HepG2 (cell line): ENCODE measurements around the gene PKDREJ. TPM values are rescaled to one million over a fixed set of nuclear protein-coding genes. Genes with fewer than 3 reads are reported as not detected.

ENCODE experiments used
- ATAC-seq: fragments of 200-7000 bp; cut with Tn5 transposase; 3 replicates; pipeline ENCODE4 v1.9.1; 2020; ENCODE audit warnings: mild to moderate bottlenecking, moderate library complexity
- BruUV-seq: library from RNA; stranded (reverse); fragments of 400-500 nt; replicated peaks from 2 replicates; lab custom pipeline; 2021; lab: Mats Ljungman, UMichigan
- CTCF ChIA-PET: fragments of 300-600 bp; formaldehyde crosslinking; extraction: SDS; loops from one replicate; lab custom pipeline; 2021; ENCODE audit warnings: low total read pairs, inconsistent platforms, low intra/inter-chr PET ratio; lab: Yijun Ruan, JAX
- POLR2A ChIA-PET: fragments of 350-600 bp; sonication (Branson Sonifier 250); formaldehyde crosslinking; loops from one replicate; lab custom pipeline; 2020; ENCODE audit warnings: antibody characterized with exemption, inconsistent platforms; lab: Yijun Ruan, JAX
- DNase-seq: peaks from one replicate; pipeline ENCODE4 v3.0.0-alpha.2; 2015; ENCODE audit warnings: low spot score
- FAIRE-seq: peaks from 3 replicates; lab custom pipeline; 2011; peaks lifted over from hg19 to GRCh38; lab: Jason Lieb, UNC
- H2AFZ ChIP-seq: one replicate; pipeline ENCODE4 v1.6.1; 2011; ENCODE audit warnings: low read length, inconsistent platforms
- H3K27ac ChIP-seq: fragments of 300-600 bp; 3 replicates; pipeline ENCODE4 v1.8.0; 2011; ENCODE audit warnings: mixed run types, mild to moderate bottlenecking, mixed read lengths, low read length, inconsistent platforms; ENCODE audit not compliant: insufficient read depth; ENCODE audit errors: extremely low read length
- H3K27me3 ChIP-seq, 2 experiments: fragments of 200-600 bp in 1 of 2; 2 replicates in 1 of 2; 3 replicates in 1 of 2; pipeline versions ENCODE4 v1.6.0 to v1.8.0; 2011; ENCODE audit warnings: low read length in 2 of 2, mild to moderate bottlenecking in 2 of 2, moderate library complexity in 2 of 2, inconsistent platforms in 1 of 2; ENCODE audit not compliant: insufficient read depth in 2 of 2, control insufficient read depth in 1 of 2
- H3K36me3 ChIP-seq, 2 experiments: fragments of 200-600 bp in 1 of 2; replicated peaks in 1 of 2; 2 replicates in 1 of 2; 3 replicates in 1 of 2; pipeline versions ENCODE4 v1.5.1 to v1.8.0; 2011; ENCODE audit warnings: low read length in 2 of 2, inconsistent platforms in 1 of 2; ENCODE audit not compliant: insufficient read depth in 2 of 2, control insufficient read depth in 1 of 2
- H3K4me1 ChIP-seq: 2 replicates; pipeline ENCODE4 v1.5.1; 2012; ENCODE audit warnings: low read length, inconsistent platforms; ENCODE audit not compliant: insufficient read depth
- H3K4me2 ChIP-seq: 2 replicates; pipeline ENCODE4 v1.6.0; 2011; ENCODE audit warnings: low read depth, low read length, inconsistent platforms
- H3K4me3 ChIP-seq, 3 experiments: fragments of 200-600 bp in 1 of 3; sonication (generic), shearing (Covaris generic) in 1 of 3; replicated peaks in 1 of 3; 2 replicates each; pipeline ENCODE4 v1.5.1; 2011 to 2016; ENCODE audit warnings: low read length in 3 of 3, inconsistent platforms in 2 of 3, low read depth in 2 of 3, mild to moderate bottlenecking in 2 of 3, control low read depth in 1 of 3, mixed read lengths in 1 of 3; ENCODE audit not compliant: insufficient read depth in 1 of 3
- H3K79me2 ChIP-seq: one replicate; pipeline ENCODE4 v1.6.1; 2011; ENCODE audit warnings: low read length, inconsistent platforms; ENCODE audit not compliant: insufficient read depth
- H3K9ac ChIP-seq: 2 replicates; pipeline ENCODE4 v1.6.0; 2011; ENCODE audit warnings: mild to moderate bottlenecking, low read depth, low read length, inconsistent platforms; ENCODE audit not compliant: insufficient read depth
- H3K9me3 ChIP-seq: 2 replicates; pipeline ENCODE4 v1.5.1; 2012; ENCODE audit warnings: mild to moderate bottlenecking, low read length
- H4K20me1 ChIP-seq: 2 replicates; pipeline ENCODE4 v1.6.0; 2011; ENCODE audit warnings: inconsistent platforms, mild to moderate bottlenecking, low read length, moderate library complexity; ENCODE audit not compliant: insufficient read depth
- CEBPB ChIP-seq: IDR thresholded peaks from 2 replicates; pipeline ENCODE4 v1.6.1; 2011; ENCODE audit warnings: low read depth, low read length, improper control_type of control experiment, borderline replicate concordance
- KAT7 ChIP-seq: IDR thresholded peaks from 2 replicates; pipeline ENCODE4 v1.6.1; 2018; ENCODE audit warnings: borderline replicate concordance, missing compliant biosample characterization
- KAT8 ChIP-seq: IDR thresholded peaks from 2 replicates; pipeline ENCODE4 v1.6.1; 2016; ENCODE audit warnings: missing genetic modification reagents, missing compliant biosample characterization
- MAFF ChIP-seq: IDR thresholded peaks from 2 replicates; pipeline ENCODE4 v1.6.1; 2011; ENCODE audit warnings: low read depth, low read length, improper control_type of control experiment
- PRPF4 ChIP-seq: fragments of 200-400 bp; formaldehyde crosslinking; IDR thresholded peaks from 2 replicates; pipeline ENCODE4 v1.6.1; 2016; ENCODE audit warnings: low read length, low read depth; ENCODE audit not compliant: poor library complexity, severe bottlenecking
- ZBTB1 ChIP-seq: sonication (generic); formaldehyde crosslinking; IDR thresholded peaks from 2 replicates; pipeline ENCODE4 v1.4.0; 2020; ENCODE audit warnings: missing genetic modification reagents, borderline replicate concordance
- ZNF251 ChIP-seq: sonication (generic); formaldehyde crosslinking; IDR thresholded peaks from 2 replicates; pipeline ENCODE4 v1.9.0; 2021; ENCODE audit warnings: mild to moderate bottlenecking, missing genetic modification reagents
- ZNF253 ChIP-seq: sonication (generic); formaldehyde crosslinking; IDR thresholded peaks from 2 replicates; pipeline ENCODE4 v1.8.0; 2022; ENCODE audit warnings: mild to moderate bottlenecking, missing genetic modification reagents, borderline replicate concordance
- ZNF562 ChIP-seq: sonication (generic); formaldehyde crosslinking; IDR thresholded peaks from 2 replicates; pipeline ENCODE4 v1.8.0; 2022; ENCODE audit warnings: missing genetic modification reagents, borderline replicate concordance
- ZNF773 ChIP-seq: sonication (generic); formaldehyde crosslinking; IDR thresholded peaks from 2 replicates; pipeline ENCODE4 v1.4.0; 2020; ENCODE audit warnings: missing genetic modification reagents, borderline replicate concordance
- ZNF83 ChIP-seq: sonication (generic); formaldehyde crosslinking; IDR thresholded peaks from 2 replicates; pipeline ENCODE4 v1.4.0; 2020; ENCODE audit warnings: missing genetic modification reagents, mild to moderate bottlenecking, borderline replicate concordance
- WGBS: methylation state at CpG from one replicate; pipeline ENCODE4 v1.1.6; 2017; ENCODE audit warnings: low lambda C conversion rate; 5-methylcytosine and 5-hydroxymethylcytosine counted together
- in situ Hi-C: cut with HindIII; loops from 2 replicates; pipeline ENCODE4 v1.10.0; 2017; ENCODE audit warnings: low pct_unique_long_range_greater_than_20kb; ENCODE audit not compliant: extremely low pct_ligation_motif_present
- intact Hi-C: fragments of 100-400 bp; cut with micrococcal nuclease; formaldehyde crosslinking; loops from one replicate; pipeline ENCODE4 v1.10.0; 2022; ENCODE audit not compliant: unreplicated experiment
- polyA plus RNA-seq, 8 experiments: library from polyadenylated mRNA; depleted of rRNA in 3 of 8; stranded (reverse) in 7 of 8; unstranded in 1 of 8; fragments of >200 nt; fragmentation: Illumina TruSeq in 4 of 8; extraction: Trizol in 4 of 8; gene quantifications; 2 replicates each; pipeline versions ENCODE4 v1.2.1 to v1.2.3, GENCODE V29; 2011 to 2016; ENCODE audit warnings: low read depth in 4 of 8, missing spikeins in 1 of 8, mixed read lengths in 1 of 8; ENCODE audit not compliant: insufficient read depth in 1 of 8
- total RNA-seq, 5 experiments: library from RNA; depleted of rRNA; stranded (reverse); fragments of >200 nt; fragmentation: Illumina TruSeq; extraction: Trizol; gene quantifications; 2 replicates each; pipeline ENCODE4 v1.2.3, GENCODE V29; 2016; ENCODE audit warnings: low read depth in 1 of 5
- TF ChIP-seq, protein P1 (sequence below): sonication (generic); formaldehyde crosslinking; IDR thresholded peaks from 2 replicates; pipeline ENCODE4 v1.5.0; 2020; ENCODE audit warnings: mild to moderate bottlenecking, missing genetic modification reagents
- TF ChIP-seq, protein P2 (sequence below): sonication (generic); formaldehyde crosslinking; IDR thresholded peaks from 2 replicates; pipeline ENCODE4 v1.5.1; 2020; ENCODE audit warnings: mild to moderate bottlenecking, missing genetic modification reagents, borderline replicate concordance
- TF ChIP-seq, protein P3 (sequence below): sonication (generic); formaldehyde crosslinking; IDR thresholded peaks from 2 replicates; pipeline ENCODE4 v1.4.0; 2020; ENCODE audit warnings: mild to moderate bottlenecking, missing genetic modification reagents
- TF ChIP-seq, protein P4 (sequence below): sonication (generic); formaldehyde crosslinking; IDR thresholded peaks from 2 replicates; pipeline ENCODE4 v1.8.1; 2023; ENCODE audit warnings: mild to moderate bottlenecking, inconsistent platforms, moderate library complexity, missing genetic modification reagents, borderline replicate concordance

PKDREJ gene
- total and polyA plus RNA-seq, 2 of the 13 experiments (the other 11 are each of a cell fraction or from before 2014, with no cell fraction given), result not detected

DNA sequence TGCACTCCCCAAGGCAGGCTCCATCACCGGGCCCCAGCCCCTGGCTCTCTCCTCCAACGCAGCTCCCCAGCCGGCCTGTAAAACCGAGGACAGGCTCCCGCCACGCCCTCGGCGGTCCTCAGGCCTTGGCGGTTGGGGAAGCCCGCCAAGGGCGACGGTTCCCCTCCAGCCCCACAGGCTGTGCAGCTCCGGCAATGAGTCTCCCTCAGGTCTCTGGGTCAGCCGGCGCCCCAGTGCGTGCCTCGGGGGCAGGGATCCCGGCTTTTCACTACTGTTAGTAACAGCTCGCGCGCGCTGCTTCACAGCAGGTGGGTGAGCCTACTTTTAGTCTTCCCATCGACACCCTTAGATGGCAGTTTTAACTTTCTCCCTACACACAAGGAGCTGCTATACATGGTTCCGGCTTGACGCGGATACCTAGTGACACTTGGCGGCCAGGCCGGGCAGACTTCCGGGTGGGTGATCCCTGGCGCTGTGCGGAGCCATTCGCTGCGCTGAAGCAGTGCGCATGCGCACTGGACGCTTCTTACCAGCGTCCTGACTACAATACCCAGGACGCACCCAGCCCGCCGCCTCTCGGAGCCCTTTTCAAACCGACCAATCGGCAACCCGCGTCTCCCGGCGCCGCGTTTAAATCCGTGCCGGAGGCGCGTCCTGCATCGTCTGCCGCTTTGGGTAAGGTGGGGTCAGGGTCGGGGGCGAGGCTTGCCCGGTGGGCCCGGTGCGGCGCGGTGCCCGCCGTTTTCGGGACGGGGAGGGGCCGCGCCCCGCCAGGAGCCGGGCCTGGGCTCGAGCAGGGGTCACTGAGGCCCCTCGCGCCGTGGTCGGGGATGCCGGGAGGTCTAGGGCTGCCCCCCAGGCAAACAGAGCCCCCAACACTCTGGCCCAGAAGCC, 33.4 kb upstream of the PKDREJ start, which contains the start of gene GTSE1:
TSS of gene GTSE1 (plus strand) at position 614 of the 894 bp plus-strand sequence. CDS start 531 bp downstream, outside the sequence.
- Histone ChIP-seq H4K20me1 (no peaks in the 10 kb centered on the region), H3K27ac (peak within 1 kb of the TSS; percentile 62), H3K4me1 (peaks cover 33% of the 10 kb centered on the region), H3K36me3 (peaks cover 9 to 35% of the 10 kb centered on the region in 2 experiments), H3K9ac (peak within 1 kb of the TSS; percentile 77), H2AFZ (no peak within 1 kb of the TSS), H3K4me3 (peak within 1 kb of the TSS; percentile 82 to 91 (median 84)), H3K9me3 (no peaks in the 10 kb centered on the region), H3K27me3 (no peaks in the 10 kb centered on the region; a peak in 1 of 5 replicates), H3K4me2 (peak within 1 kb of the TSS; percentile 96), H3K79me2 (peaks cover 24% of the 10 kb centered on the region)
- DNase-seq, result peak; percentile 95
- FAIRE-seq, result peak; percentile 95
- ATAC-seq, result peak; percentile 93
- ChIA-PET CTCF (no interaction called here), POLR2A (interaction anchor here (0.7 to 2.4 kb wide), 12 partner anchors 9 to 261 kb away, joined by 3 to 33 read pairs (median 4); partner anchors contain the start of genes CDPF1, TRMU and TTC38)
- WGBS, result under 1% methylated on average over 43 of the region's 76 CpGs
- intact Hi-C loops, result no loop called here
- BruUV-seq, result no TSS peak
- in situ Hi-C loops, result no loop called here
- TF ChIP-seq ZNF83, result no peak
- TF ChIP-seq, protein P1, sequence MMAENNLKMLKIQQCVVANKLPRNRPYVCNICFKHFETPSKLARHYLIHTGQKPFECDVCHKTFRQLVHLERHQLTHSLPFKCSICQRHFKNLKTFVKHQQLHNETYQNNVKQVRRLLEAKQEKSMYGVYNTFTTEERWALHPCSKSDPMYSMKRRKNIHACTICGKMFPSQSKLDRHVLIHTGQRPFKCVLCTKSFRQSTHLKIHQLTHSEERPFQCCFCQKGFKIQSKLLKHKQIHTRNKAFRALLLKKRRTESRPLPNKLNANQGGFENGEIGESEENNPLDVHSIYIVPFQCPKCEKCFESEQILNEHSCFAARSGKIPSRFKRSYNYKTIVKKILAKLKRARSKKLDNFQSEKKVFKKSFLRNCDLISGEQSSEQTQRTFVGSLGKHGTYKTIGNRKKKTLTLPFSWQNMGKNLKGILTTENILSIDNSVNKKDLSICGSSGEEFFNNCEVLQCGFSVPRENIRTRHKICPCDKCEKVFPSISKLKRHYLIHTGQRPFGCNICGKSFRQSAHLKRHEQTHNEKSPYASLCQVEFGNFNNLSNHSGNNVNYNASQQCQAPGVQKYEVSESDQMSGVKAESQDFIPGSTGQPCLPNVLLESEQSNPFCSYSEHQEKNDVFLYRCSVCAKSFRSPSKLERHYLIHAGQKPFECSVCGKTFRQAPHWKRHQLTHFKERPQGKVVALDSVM, result no peak
- no peak for TF ChIP-seq KAT7 (CRISPR knock-in tag)
- TF ChIP-seq, protein P2, sequence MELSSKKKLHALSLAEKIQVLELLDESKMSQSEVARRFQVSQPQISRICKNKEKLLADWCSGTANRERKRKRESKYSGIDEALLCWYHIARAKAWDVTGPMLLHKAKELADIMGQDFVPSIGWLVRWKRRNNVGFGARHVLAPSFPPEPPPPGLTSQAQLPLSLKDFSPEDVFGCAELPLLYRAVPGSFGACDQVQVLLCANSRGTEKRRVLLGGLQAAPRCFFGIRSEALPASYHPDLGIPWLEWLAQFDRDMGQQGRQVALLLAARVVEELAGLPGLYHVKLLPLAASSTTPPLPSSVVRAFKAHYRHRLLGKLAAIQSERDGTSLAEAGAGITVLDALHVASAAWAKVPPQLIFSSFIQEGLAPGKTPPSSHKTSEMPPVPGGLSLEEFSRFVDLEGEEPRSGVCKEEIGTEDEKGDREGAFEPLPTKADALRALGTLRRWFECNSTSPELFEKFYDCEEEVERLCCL (CRISPR knock-in tag), result no peak
- peak; percentile 98 for TF ChIP-seq ZNF253
- no peak for TF ChIP-seq PRPF4
- TF ChIP-seq ZNF773, result 0 out of 2 replicates have a peak, but pooled peaks have one; percentile 15
- TF ChIP-seq CEBPB, result no peak
- peak; percentile 84; the same call in 1 of the 2 replicates for TF ChIP-seq ZNF562 (CRISPR knock-in tag)
- TF ChIP-seq ZBTB1, result no peak
- TF ChIP-seq ZNF251, result no peak
- TF ChIP-seq MAFF, result no peak
- TF ChIP-seq KAT8 (CRISPR knock-in tag), result peak; percentile 85
- TF ChIP-seq, protein P3, sequence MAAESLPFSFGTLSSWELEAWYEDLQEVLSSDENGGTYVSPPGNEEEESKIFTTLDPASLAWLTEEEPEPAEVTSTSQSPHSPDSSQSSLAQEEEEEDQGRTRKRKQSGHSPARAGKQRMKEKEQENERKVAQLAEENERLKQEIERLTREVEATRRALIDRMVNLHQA (CRISPR knock-in tag), result no peak
- TF ChIP-seq, protein P4, sequence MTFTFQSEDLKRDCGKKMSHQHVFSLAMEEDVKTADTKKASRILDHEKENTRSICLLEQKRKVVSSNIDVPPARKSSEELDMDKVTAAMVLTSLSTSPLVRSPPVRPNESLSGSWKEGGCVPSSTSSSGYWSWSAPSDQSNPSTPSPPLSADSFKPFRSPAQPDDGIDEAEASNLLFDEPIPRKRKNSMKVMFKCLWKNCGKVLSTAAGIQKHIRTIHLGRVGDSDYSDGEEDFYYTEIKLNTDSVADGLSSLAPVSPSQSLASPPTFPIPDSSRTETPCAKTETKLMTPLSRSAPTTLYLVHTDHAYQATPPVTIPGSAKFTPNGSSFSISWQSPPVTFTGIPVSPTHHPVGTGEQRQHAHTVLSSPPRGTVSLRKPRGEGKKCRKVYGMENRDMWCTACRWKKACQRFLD (CRISPR knock-in tag), result no peak; the same call in 1 of the 2 replicates
